Suppressor macrophage (primary cell): ENCODE data around the gene DEPDC1B.
"Not testable (repeated sequence)": the region's sequence is repeated elsewhere in the genome, so short reads cannot be mapped to it uniquely, and the experiment has no call there.

ENCODE experiments used
- DNase-seq, 4 experiments: peaks; one replicate each; pipeline ENCODE4 v3.0.0-alpha.2; 2020 to 2022

Gene DEPDC1B

GRCh38 chr5:60699288-60699608, 718 bp downstream of the DEPDC1B start:
- peak in 3 of 4 experiments; percentile 19 to 36 (median 30) for DNase-seq

GRCh38 chr5:60698336-60698735, 1.6 kb downstream of the DEPDC1B start:
- no peak for DNase-seq

DNA sequence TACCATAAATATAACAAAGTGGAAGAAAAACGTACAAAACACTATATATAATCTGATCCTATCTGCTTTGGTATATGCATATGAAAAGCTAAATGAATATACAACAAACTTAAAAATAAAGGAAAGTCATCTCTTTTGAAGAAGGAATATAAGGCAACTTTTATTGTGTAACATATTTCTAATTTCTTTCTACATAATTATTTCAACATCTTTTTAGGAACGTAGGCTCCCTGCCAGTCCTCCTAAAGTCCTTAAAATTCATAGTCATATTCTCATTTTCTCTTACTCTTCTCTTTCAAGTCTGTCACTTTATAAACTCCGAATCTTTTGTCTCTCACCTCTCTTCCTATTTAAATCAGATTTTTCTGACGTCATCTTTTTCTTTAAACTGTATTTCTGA, 9.6 kb downstream of the DEPDC1B start:
- peak in 2 of 4 experiments; percentile 11 to 17 for DNase-seq

GRCh38 chr5:60688980-60689379, 11.0 kb downstream of the DEPDC1B start:
- DNase-seq, result no peak

DNA sequence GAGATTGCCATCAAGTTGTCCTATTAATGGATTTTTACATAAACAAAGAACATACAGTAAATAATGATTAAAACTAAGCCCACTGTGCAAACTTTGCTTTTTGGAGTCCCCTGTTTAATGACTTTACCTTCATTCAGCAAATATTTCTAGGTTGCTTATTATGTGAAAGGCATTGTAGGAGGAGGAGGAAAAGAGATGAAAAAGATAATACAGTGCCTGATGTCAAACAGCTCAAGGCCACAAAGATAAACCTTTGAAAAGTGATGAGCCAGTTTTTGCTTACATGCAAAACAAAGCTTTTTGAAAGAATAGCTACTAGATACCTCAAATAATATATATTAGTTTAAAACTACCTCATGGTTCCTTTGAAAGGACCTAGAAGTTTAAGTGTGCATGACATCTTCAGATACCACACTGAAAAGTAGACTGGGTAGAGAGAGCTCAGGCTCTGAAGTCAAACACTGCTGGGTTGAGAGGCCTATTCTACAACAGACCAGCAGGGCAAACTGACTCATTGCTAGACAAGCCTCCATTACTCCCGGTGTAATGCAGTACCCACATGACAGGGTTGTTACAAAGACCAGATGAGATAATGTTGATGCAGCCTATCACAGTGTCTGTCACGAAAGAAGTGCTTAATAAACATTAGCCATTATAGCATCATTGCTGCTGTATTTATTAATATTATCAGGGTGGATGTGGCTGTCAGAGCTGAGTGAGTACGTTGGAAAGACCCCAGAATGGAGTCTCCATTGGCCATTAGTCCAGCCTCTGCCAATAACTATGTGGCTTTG, 11.8 kb downstream of the DEPDC1B start:
- DNase-seq, result peak; percentile 27 to 66 (median 36)

DNA sequence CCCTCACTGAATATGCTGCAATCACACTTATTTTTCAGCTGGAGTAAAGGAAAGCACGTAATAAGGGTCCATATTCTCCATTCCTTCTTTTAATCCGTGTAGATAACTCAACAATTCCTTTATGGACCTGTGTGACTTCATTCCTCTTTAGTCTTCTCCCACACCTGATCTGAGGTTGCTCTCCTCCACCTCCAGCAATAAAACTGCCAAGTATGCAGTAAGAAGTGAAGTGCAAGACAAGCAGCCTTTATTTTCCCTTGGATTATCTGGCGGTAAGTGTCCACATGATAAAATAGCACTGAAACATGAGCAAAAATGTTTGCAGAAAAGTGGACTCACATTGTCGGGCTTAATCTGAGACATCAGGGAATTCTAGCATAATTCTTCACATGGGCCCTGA, 13.8 kb downstream of the DEPDC1B start:
- no peak for DNase-seq

GRCh38 chr5:60685700-60686099, 14.3 kb downstream of the DEPDC1B start:
- DNase-seq, result peak; percentile 39 to 74 (median 57)

DNA sequence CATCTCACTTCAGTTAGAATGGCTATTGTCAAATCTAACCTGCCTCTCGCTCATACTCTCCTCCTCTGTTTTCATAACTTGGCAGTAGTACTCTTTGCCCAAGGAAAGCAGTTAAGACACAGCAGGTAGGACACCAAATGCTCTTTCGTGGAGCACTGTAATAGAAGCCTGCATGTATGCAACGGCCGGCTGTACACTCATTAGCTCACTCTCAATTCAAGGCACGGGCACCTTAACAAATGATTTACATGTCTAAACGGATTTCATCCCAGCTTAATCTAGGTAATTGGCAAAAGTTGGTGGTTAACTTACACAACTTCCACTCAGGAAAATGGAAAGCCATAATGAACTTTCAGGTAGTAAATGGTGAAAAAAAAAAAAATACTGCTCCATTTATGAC, 14.9 kb downstream of the DEPDC1B start:
- no peak for DNase-seq

GRCh38 chr5:60682007-60682406, 18.0 kb downstream of the DEPDC1B start:
- DNase-seq, result not testable (repeated sequence)

DNA sequence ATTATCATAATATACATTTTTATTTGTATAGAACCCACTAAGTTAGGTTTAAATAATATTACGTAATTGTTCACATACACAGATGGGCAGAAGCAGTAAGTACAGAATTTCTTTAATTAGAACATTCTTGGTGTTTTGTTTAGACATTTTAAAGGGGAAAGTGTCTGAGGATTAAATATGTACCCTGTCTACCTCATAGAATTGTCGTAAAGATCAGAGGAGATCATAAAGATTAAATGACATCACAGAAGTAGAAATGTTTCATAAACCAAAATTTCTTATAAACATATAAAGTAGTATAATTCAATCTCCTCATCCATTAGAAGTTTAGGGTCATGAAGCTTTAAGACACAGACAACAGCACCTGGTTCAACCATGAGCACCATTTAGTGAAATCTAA, 20.1 kb downstream of the DEPDC1B start:
- no peak for DNase-seq

DNA sequence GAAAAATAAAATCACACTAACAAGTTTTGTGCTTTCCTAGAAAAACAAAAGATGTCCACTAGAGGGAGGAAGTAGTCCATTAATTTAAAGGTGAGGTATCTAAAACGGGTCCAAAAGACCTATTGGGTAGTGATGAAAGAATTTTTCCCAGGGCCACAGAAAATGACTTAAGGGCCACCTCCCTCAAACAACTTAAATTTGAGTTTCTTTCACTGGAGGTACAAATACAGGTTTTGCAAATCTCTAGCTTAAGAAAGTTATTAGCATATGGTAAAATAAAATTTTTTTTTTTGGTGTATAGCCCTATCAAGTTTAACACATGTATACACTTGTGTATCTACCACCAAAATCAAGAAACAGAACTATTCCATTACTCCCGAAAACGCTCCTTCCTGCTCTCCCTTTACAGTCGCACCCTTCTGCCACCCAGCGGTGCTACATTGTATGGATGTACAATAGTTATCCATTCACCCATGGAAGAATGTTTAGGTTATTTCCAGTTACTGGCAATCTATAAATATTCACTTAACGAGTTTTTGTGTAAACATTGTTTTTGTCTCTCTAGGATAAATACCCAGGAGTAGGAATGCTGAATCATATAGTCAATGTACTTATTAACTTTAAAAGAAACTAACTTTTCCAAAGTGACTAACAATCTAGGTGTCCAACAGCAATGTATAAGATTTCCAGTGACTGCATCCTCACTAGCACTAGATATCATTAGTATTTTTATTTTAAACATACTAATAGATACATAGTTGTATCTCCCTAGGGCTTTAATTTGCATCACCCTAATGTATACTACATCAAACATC, 21.9 kb downstream of the DEPDC1B start:
- peak in 3 of 4 experiments; percentile 9 to 67 (median 50) for DNase-seq

DNA sequence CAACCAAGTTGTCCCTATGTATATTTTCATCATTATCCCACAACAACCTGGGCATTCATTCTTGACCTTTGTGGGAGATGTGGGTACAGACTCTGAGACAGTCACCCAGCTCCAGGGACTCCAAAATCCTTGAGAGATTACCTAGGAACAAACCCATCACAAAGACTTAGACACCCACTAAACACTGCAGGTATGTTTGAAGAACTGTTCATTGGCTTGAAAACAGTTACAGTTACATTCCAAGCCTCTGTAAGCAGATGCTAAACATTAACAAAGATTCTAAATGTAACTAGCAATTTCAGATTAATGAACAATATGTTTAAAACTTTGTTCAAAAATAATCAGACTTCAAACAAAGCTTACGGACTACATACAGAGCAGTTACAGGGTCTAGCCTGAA, 24.7 kb downstream of the DEPDC1B start:
- no peak for DNase-seq

- no peak for DNase-seq
Observed at GRCh38 chr5:60674251-60675069, 25.5 kb downstream of the DEPDC1B start.

DNA sequence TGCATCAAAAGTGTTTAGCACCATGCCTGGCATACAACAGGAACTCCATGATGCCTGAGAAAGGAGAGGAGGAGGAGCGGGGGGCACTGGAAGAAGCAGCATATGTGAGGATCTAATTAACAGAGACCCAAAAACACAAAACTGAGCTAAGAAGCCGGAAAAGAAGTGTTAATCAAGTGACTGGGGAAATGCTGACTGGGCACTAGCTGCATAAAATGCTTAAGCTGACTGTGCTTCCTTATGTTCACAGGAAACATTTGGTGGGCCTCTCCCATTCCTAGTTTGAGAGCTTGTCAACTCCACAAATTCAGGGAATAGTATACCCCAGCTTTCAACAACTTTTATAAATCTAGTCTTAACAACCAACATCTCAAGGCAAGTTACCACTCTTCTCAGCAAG, 26.6 kb downstream of the DEPDC1B start:
- DNase-seq, result peak in 2 of 4 experiments; percentile 12 to 39

DNA sequence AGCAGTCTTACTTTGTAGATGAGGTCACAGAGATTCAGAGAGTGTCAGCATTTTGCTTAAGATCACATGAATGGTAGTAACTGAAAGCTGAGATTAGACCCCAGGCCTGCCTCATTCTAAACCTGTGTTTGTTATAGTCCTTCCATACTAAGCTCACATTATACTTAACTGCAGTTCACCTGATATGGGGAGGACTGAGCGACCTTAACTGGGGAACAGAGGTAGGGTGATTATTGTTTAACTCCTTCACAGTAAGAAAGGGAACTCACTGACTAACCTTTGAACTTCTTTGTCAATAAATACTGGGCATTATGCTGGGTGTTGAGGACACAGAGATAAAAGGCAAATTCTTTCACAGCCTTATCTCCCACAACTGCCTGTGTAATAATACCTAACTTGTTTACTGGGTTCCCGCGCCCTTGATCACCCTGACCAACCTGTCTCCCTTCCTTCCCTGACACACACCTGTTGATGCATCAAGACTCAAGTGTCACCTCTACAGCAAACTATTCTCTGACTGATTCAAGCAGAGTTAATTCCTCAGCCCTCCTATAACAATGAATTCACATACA, 27.2 kb downstream of the DEPDC1B start:
- no peak for DNase-seq

GRCh38 chr5:60671899-60672692, 27.9 kb downstream of the DEPDC1B start:
- DNase-seq, result no peak

GRCh38 chr5:60670749-60671148, 29.2 kb downstream of the DEPDC1B start:
- no peak for DNase-seq

GRCh38 chr5:60668686-60669304, 31.2 kb downstream of the DEPDC1B start:
- DNase-seq, result peak; percentile 17 to 81 (median 71)

DNA sequence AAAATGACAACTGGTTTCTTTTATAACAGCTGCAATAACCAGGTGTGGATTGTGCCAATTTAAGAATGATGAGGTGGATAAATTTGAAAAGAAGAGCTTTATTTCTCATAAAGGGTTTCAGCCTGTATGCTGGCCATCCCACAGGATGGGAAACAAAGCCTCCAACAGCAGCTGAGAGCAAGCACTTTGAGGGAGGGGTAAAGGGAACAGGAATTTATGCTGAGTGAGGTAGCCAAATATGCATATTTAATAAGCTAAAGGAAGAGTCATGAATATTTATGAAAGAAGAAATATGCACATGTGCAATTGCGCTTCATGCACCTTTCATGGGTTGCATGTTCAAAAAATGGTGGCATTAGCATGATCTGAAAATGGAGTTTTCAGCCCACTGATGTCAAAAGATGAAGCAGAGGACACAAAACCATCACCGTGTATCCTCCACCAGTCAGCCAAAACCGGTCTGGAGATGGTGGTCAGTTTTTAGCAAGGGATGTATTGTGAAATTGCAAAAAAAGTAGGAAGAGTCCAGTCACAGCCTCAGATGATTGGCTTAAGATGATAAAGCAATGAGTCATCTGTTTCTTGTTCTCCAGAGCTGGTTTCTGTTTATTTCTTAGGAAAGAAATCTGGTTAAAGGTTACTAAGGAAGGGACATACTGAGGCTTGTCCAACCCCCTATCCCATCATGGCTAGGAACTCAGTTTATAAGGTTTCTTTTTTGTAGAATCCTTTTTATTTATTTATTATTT, 47.9 kb downstream of the DEPDC1B start:
- peak; percentile 64 to 88 (median 76) for DNase-seq

- DNase-seq, result peak; percentile 34 to 72 (median 48)
Observed at GRCh38 chr5:60649288-60649917, 50.6 kb downstream of the DEPDC1B start.
